Psoas muscle (tissue), 8 donors: ENCODE measurements around the gene FAM50B. TPM values are rescaled to one million over a fixed set of nuclear protein-coding genes. Genes with fewer than 3 reads are reported as not detected.

Source experiments
- ATAC-seq, 4 donors: fragments of 200-7000 bp; cut with Tn5 transposase; one replicate each; pipeline ENCODE4 v1.9.1; 2020; ENCODE audit warnings: moderate library complexity in 3 of 4, mild to moderate bottlenecking in 2 of 4
- DNase-seq, 2 donors: peaks; one replicate each; pipeline ENCODE4 v3.0.0-alpha.2; 2020
- H3K27ac ChIP-seq: fragments of 200-600 bp; one replicate; pipeline ENCODE4 v1.8.0; 2022
- H3K27me3 ChIP-seq, 3 donors: fragments of 200-600 bp in 1 of 3; one replicate each; pipeline versions ENCODE4 v1.6.1 to v1.8.0; 2013 to 2022; ENCODE audit warnings: low read length in 2 of 3, mild to moderate bottlenecking in 2 of 3, moderate library complexity in 1 of 3; ENCODE audit not compliant: insufficient read depth in 3 of 3
- H3K36me3 ChIP-seq, 2 donors: fragments of 200-600 bp in 1 of 2; one replicate each; pipeline versions ENCODE4 v1.6.1 to v1.8.0; 2013 to 2022; ENCODE audit warnings: low read depth in 1 of 2, mild to moderate bottlenecking in 1 of 2, moderate library complexity in 1 of 2; ENCODE audit not compliant: insufficient read depth in 1 of 2
- H3K4me1 ChIP-seq: fragments of 200-600 bp; one replicate; pipeline ENCODE4 v1.8.0; 2022
- H3K4me3 ChIP-seq: fragments of 200-600 bp; one replicate; pipeline ENCODE4 v1.8.0; 2022; ENCODE audit warnings: mild to moderate bottlenecking
- H3K9me3 ChIP-seq: fragments of 200-600 bp; one replicate; pipeline ENCODE4 v1.8.0; 2022
- WGBS, 3 donors: extraction: QIAGEN DNeasy Blood & Tissue Kit; methylation state at CpG; one replicate each; pipeline versions ENCODE4 v1.1.6 to v1.1.7; 2013; 5-methylcytosine and 5-hydroxymethylcytosine counted together
- intact Hi-C, 2 donors: fragments of 100-400 bp; cut with DNase I; formaldehyde crosslinking; loops; one replicate each; pipeline versions ENCODE4 v1.11.0 to v1.14.2; 2022
- polyA plus RNA-seq, 3 donors: library from polyadenylated mRNA; stranded (reverse); fragments of 200-250 nt; gene quantifications; one replicate each; pipeline ENCODE4 v1.2.3, GENCODE V29; 2013
- total RNA-seq, 4 donors: library from RNA; stranded (reverse); fragmentation: NEBNext Ultra II Directional in 2 of 4; extraction: Animal tissue kit (Norgen Biotek cat#: 25700) in 2 of 4; gene quantifications; one replicate each; pipeline versions ENCODE4 v1.2.1 to v1.2.4, GENCODE V29; 2021 to 2023
- TF ChIP-seq, protein P1 (sequence below): fragments of 200-600 bp; IDR thresholded peaks from one replicate; pipeline ENCODE4 v1.8.0; 2022; ENCODE audit warnings: antibody characterized with exemption
- donor health status: healthy with polysubstance abuse.
- donor health status: DM: no; HTN: no; CAD: no; lungs with moderate emphysema.
- donor health status: Bipolar disorder and iron deficiency.
- donor health status: healthy.
- donor health status: DM: yes; HTN: yes; CAD: no.
- donor health status: DM: no; HTN: no; CAD: no.
- donor health status: DM: no; HTN: no; CAD: no.
- donor health status: DM: yes; HTN: yes; CAD: no.

The FAM50B gene
- total and polyA plus RNA-seq, 7 donors: 10.1 to 19.6 (median 11.6) TPM

GRCh38 chr6:3822747-3823445 lies 26.3 kb upstream of the FAM50B start:
- H3K4me3 ChIP-seq: no peak overlapping the region
- H3K36me3 ChIP-seq: no peaks in the 10 kb centered on the region
- TF ChIP-seq, protein P1, sequence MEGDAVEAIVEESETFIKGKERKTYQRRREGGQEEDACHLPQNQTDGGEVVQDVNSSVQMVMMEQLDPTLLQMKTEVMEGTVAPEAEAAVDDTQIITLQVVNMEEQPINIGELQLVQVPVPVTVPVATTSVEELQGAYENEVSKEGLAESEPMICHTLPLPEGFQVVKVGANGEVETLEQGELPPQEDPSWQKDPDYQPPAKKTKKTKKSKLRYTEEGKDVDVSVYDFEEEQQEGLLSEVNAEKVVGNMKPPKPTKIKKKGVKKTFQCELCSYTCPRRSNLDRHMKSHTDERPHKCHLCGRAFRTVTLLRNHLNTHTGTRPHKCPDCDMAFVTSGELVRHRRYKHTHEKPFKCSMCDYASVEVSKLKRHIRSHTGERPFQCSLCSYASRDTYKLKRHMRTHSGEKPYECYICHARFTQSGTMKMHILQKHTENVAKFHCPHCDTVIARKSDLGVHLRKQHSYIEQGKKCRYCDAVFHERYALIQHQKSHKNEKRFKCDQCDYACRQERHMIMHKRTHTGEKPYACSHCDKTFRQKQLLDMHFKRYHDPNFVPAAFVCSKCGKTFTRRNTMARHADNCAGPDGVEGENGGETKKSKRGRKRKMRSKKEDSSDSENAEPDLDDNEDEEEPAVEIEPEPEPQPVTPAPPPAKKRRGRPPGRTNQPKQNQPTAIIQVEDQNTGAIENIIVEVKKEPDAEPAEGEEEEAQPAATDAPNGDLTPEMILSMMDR: no peak
- intact Hi-C loops: no loop called here
- H3K4me1 ChIP-seq: peaks cover 32% of the 10 kb centered on the region
- ATAC-seq (no peak), DNase-seq (no peak)
- no peaks in the 10 kb centered on the region for H3K27me3 ChIP-seq
- WGBS, 3 donors: 70 to 85% (median 76%) methylated on average over 14 of the region's 14 CpGs
- no peak overlapping the region for H3K27ac ChIP-seq
- H3K9me3 ChIP-seq: no peaks in the 10 kb centered on the region

GRCh38 chr6:3823671-3824070 lies 25.5 kb upstream of the FAM50B start:
- intact Hi-C loops: no loop called here
- no peak overlapping the region for H3K4me3 ChIP-seq
- no peak overlapping the region for H3K27ac ChIP-seq
- H3K36me3 ChIP-seq: no peaks in the 10 kb centered on the region
- H3K9me3 ChIP-seq: no peaks in the 10 kb centered on the region
- DNase-seq: no peak
- TF ChIP-seq, protein P1: no peak
- peaks cover 32% of the 10 kb centered on the region for H3K4me1 ChIP-seq
- WGBS, 3 donors: 87 to 91% (median 87%) methylated on average over 6 of the region's 6 CpGs
- ATAC-seq: no peak
- H3K27me3 ChIP-seq: no peaks in the 10 kb centered on the region

GRCh38 chr6:3825331-3825831 lies 23.8 kb upstream of the FAM50B start:
- ATAC-seq: peak; percentile 55 to 68 (median 61)
- peak overlapping the region; percentile 55 for H3K4me3 ChIP-seq
- intact Hi-C loops: loop anchor here in 1 of 2 donors (5.0 kb wide), 1 partner anchor 73 kb away; the partner anchor contains the start of gene PXDC1

GRCh38 chr6:3825851-3826581 lies 23.2 kb upstream of the FAM50B start:
- WGBS, 3 donors: 6 to 10% (median 7%) methylated on average over 15 of the region's 15 CpGs
- Histone ChIP-seq H3K9me3 (no peaks in the 10 kb centered on the region), H3K27me3 (no peaks in the 10 kb centered on the region), H3K4me1 (peaks cover 27% of the 10 kb centered on the region), H3K36me3 (no peaks in the 10 kb centered on the region), H3K4me3 (peak overlapping the region; percentile 55), H3K27ac (peak overlapping the region; percentile 89)
- DNase-seq (peak; percentile 92 to 94), ATAC-seq (peak; percentile 93 to 95 (median 94))
- TF ChIP-seq, protein P1: no peak
- intact Hi-C loops: loop anchor here in 1 of 2 donors (5.0 kb wide), 1 partner anchor 74 kb away; the partner anchor contains the start of gene PXDC1

More at GRCh38 chr6:3825331-3825831, 23.8 kb upstream of the FAM50B start:
- H3K27me3 ChIP-seq: no peaks in the 10 kb centered on the region
- H3K27ac ChIP-seq: peak overlapping the region; percentile 89
- 7 to 16% (median 8%) methylated on average over 15 of the region's 15 CpGs for WGBS, 3 donors
- H3K9me3 ChIP-seq: no peaks in the 10 kb centered on the region
- peak; percentile 59 to 71 for DNase-seq
- no peaks in the 10 kb centered on the region for H3K36me3 ChIP-seq
- TF ChIP-seq, protein P1: peak; percentile 40
- H3K4me1 ChIP-seq: peaks cover 27% of the 10 kb centered on the region
